Fibroblast of the aortic adventitia (primary cell): ENCODE results near the gene DMD. TPM values are rescaled to one million over a fixed set of nuclear protein-coding genes. Genes with fewer than 3 reads are reported as not detected.

Source experiments
- DNase-seq: peaks from one replicate; pipeline ENCODE4 v3.0.0-alpha.2; 2010; ENCODE audit warnings: low read depth
- H3K4me3 ChIP-seq: 2 replicates; pipeline ENCODE4 v1.5.1; 2011; ENCODE audit warnings: low read depth, mild to moderate bottlenecking, control low read depth, low read length, moderate library complexity
- CTCF ChIP-seq: IDR thresholded peaks from 2 replicates; pipeline ENCODE4 v1.5.1; 2011; ENCODE audit warnings: mild to moderate bottlenecking, low read length, control low read depth, inconsistent platforms; ENCODE audit not compliant: insufficient read depth
- total RNA-seq: library from RNA; depleted of rRNA; stranded (reverse); fragments of >200 nt; gene quantifications from 2 replicates; pipeline ENCODE4 v1.2.3, GENCODE V29; 2012; ENCODE audit warnings: low replicate concordance

Gene DMD
- total RNA-seq, 1 donor: 10.3 TPM

GRCh38 chrX:33138677-33139249, 72.6 kb downstream of the DMD start:
- peak; percentile 3 for DNase-seq
- no peak overlapping the region for H3K4me3 ChIP-seq
- no peak for TF ChIP-seq CTCF

DNA sequence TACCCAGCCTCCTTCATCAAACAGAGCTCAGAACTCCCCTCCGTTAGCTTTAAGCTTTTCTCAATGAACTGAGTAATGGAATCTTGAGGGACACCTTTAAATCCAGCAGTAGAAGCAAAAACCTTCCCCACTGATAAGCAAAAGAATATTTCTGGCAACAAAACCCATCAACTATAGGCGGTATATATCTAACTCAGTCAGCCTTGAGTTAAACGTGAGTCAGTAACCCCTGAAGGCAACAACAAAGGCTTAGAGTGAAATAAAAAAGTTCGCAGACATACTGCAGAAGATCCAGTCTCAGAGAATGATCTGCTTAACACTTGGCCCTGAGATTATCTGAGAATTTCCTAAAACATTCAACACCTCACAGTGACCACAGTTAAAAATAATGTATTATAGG, 77.2 kb downstream of the DMD start:
- no peak for TF ChIP-seq CTCF
- no peak for DNase-seq
- no peak overlapping the region for H3K4me3 ChIP-seq

- no peak for DNase-seq
- no peak for TF ChIP-seq CTCF
- H3K4me3 ChIP-seq: no peak overlapping the region
Measured at GRCh38 chrX:33133320-33133719, 78.0 kb downstream of the DMD start.

DNA sequence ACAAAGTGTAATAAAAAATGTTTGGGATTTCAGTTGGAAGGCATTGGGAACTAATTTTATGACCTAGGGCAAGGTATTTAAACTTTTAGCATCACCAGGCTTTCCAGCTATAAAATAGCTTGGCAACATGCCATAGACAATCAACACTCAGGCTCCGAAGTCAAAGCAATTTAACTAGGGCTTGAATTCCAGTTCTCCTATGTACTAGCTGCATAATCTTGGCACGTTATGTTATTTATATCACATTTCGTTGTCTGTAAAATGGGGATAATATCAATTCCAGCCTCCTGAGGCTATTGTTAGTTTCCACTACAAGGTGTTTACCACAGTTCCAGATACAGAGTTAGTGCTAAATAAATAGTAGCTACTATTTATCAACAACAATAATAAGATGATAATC, 78.8 kb downstream of the DMD start:
- no peak overlapping the region for H3K4me3 ChIP-seq
- TF ChIP-seq CTCF: no peak
- no peak for DNase-seq

GRCh38 chrX:33129607-33130006, 81.7 kb downstream of the DMD start:
- no peak overlapping the region for H3K4me3 ChIP-seq
- DNase-seq: no peak
- no peak for TF ChIP-seq CTCF

GRCh38 chrX:33128048-33128805, 83.1 kb downstream of the DMD start:
- no peak for DNase-seq
- TF ChIP-seq CTCF: no peak
- H3K4me3 ChIP-seq: no peak overlapping the region
